Umbilical cord (tissue), 2 donors: Measurements from ENCODE around the gene FOXRED1. TPM values are rescaled to one million over a fixed set of nuclear protein-coding genes. Genes with fewer than 3 reads are reported as not detected.
"Not testable (repeated sequence)": the region's sequence is repeated elsewhere in the genome, so short reads cannot be mapped to it uniquely, and the experiment has no call there.

Experiments
- DNase-seq: peaks from one replicate; pipeline ENCODE4 v3.0.0-alpha.2; 2015; ENCODE audit warnings: low spot score
- total RNA-seq: library from RNA; depleted of rRNA; stranded (reverse); fragments of >200 nt; gene quantifications from one replicate; pipeline ENCODE4 v1.2.3, GENCODE V29; 2014; ENCODE audit warnings: low replicate concordance; ENCODE audit not compliant: insufficient read depth

The FOXRED1 gene
- total RNA-seq = 7.7 TPM

- peak; percentile 99 for DNase-seq
These were observed at the start of gene FOXRED1, which contains the start of gene SRPRA for GRCh38 chr11:126268708-126269579. Gene FOXRED1, plus strand, starts transcription at chr11:126269154. Its CDS starts 53 bp downstream, at chr11:126269207. Gene SRPRA, minus strand, starts transcription at chr11:126268895. Its CDS starts 91 bp downstream, at chr11:126268804.

- DNase-seq = no peak
These were observed 49.4 kb upstream of the FOXRED1 start for GRCh38 chr11:126219547-126219946.

GRCh38 chr11:126224647-126225294 is 44.2 kb upstream of the FOXRED1 start:
- DNase-seq = no peak

- no peak for DNase-seq
These were observed 43.7 kb upstream of the FOXRED1 start for GRCh38 chr11:126225295-126225665.

GRCh38 chr11:126226334-126227084 is 42.4 kb upstream of the FOXRED1 start:
- no peak for DNase-seq

GRCh38 chr11:126229858-126230540 is 39.0 kb upstream of the FOXRED1 start:
- DNase-seq = no peak

- no peak for DNase-seq
These were observed 37.1 kb upstream of the FOXRED1 start for GRCh38 chr11:126231725-126232459.

GRCh38 chr11:126232683-126233082 is 36.3 kb upstream of the FOXRED1 start:
- no peak for DNase-seq

GRCh38 chr11:126233391-126233790 is 35.6 kb upstream of the FOXRED1 start:
- no peak for DNase-seq

- DNase-seq = no peak
These were observed 22.3 kb upstream of the FOXRED1 start for GRCh38 chr11:126246636-126247035.

- DNase-seq = no peak
These were observed 15.7 kb upstream of the FOXRED1 start for GRCh38 chr11:126253265-126253664.

GRCh38 chr11:126254819-126255218 is 14.1 kb upstream of the FOXRED1 start:
- no peak for DNase-seq

GRCh38 chr11:126255507-126255906 is 13.4 kb upstream of the FOXRED1 start:
- DNase-seq = not testable (repeated sequence)

GRCh38 chr11:126256216-126256615 is 12.7 kb upstream of the FOXRED1 start:
- DNase-seq = no peak

GRCh38 chr11:126257144-126257543 is 11.8 kb upstream of the FOXRED1 start:
- no peak for DNase-seq

- no peak for DNase-seq
These were observed 11.2 kb upstream of the FOXRED1 start for GRCh38 chr11:126257764-126258163.

GRCh38 chr11:126262216-126262615 is 6.7 kb upstream of the FOXRED1 start:
- DNase-seq = no peak

GRCh38 chr11:126263489-126263888 is 5.5 kb upstream of the FOXRED1 start:
- DNase-seq = no peak

GRCh38 chr11:126265811-126266210 is 3.1 kb upstream of the FOXRED1 start:
- no peak for DNase-seq

- no peak for DNase-seq
These were observed 1.3 kb upstream of the FOXRED1 start for GRCh38 chr11:126267650-126268049.

GRCh38 chr11:126268361-126268707 is 620 bp upstream of the FOXRED1 start:
- DNase-seq = no peak
